Cortex of kidney (tissue), 1 donor: Measurements from ENCODE around the gene ZHX3.

ENCODE experiments used
- DNase-seq: peaks from one replicate; lab custom pipeline; 2025; lab: John Stamatoyannopoulos, UW

The ZHX3 gene, protein sequence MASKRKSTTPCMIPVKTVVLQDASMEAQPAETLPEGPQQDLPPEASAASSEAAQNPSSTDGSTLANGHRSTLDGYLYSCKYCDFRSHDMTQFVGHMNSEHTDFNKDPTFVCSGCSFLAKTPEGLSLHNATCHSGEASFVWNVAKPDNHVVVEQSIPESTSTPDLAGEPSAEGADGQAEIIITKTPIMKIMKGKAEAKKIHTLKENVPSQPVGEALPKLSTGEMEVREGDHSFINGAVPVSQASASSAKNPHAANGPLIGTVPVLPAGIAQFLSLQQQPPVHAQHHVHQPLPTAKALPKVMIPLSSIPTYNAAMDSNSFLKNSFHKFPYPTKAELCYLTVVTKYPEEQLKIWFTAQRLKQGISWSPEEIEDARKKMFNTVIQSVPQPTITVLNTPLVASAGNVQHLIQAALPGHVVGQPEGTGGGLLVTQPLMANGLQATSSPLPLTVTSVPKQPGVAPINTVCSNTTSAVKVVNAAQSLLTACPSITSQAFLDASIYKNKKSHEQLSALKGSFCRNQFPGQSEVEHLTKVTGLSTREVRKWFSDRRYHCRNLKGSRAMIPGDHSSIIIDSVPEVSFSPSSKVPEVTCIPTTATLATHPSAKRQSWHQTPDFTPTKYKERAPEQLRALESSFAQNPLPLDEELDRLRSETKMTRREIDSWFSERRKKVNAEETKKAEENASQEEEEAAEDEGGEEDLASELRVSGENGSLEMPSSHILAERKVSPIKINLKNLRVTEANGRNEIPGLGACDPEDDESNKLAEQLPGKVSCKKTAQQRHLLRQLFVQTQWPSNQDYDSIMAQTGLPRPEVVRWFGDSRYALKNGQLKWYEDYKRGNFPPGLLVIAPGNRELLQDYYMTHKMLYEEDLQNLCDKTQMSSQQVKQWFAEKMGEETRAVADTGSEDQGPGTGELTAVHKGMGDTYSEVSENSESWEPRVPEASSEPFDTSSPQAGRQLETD

DNA sequence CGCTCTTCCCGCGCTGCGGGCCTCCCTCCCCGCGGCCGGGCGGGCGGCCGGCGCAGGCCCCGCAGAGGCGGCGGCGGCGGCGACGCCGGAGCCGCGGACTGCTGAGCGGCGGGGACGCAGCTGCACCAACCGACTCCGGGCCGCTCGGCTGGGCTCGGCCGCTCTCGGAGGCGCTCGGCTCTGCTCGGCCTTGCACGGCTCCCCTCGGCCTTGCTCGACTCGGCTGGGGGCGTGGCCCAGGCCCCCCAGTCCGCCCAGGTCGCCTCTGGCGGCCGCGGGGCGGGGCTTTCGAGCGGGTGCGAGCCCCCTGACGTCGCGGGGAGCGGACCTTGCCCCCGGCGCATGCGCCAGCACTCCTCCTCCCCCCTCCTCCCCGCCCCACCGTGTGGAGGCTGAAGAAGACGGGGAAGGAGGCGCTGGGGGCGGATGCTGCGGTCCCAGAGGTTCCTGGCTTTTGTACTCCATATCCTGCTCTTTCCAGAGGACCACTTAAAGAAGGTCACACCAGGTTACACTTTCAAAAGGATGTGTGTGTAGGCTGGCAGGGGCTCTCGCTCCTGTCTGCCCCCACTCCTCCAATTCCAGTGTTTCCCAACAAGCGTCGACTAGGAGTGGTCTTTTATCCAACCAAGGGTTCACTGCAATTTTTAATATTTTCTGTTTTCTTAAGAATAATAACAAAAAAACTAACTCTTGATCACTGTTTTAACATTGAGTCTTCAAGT lies at the start of gene ZHX3:
Gene ZHX3 (minus strand): TSS at position 186 of the 725 bp plus-strand sequence. CDS start 112,815 bp downstream, outside the sequence.
- DNase-seq: peak; percentile 79

DNA sequence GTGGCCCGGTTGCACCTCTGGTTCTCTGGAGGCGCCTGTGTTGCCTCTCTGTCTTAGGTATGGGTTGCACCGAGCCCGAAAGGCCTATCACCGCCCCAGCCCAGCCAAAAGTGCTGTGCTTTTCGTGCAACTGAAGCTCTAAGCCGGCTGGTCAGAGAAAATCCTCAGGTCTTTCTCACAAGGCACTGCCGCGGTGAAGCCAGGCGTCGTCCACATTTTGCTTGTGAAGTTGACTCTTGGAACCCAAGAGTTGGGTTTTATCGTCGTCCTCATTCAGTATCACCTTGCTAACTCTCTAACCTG lies 49.8 kb upstream of the ZHX3 start:
- DNase-seq: no peak

DNA sequence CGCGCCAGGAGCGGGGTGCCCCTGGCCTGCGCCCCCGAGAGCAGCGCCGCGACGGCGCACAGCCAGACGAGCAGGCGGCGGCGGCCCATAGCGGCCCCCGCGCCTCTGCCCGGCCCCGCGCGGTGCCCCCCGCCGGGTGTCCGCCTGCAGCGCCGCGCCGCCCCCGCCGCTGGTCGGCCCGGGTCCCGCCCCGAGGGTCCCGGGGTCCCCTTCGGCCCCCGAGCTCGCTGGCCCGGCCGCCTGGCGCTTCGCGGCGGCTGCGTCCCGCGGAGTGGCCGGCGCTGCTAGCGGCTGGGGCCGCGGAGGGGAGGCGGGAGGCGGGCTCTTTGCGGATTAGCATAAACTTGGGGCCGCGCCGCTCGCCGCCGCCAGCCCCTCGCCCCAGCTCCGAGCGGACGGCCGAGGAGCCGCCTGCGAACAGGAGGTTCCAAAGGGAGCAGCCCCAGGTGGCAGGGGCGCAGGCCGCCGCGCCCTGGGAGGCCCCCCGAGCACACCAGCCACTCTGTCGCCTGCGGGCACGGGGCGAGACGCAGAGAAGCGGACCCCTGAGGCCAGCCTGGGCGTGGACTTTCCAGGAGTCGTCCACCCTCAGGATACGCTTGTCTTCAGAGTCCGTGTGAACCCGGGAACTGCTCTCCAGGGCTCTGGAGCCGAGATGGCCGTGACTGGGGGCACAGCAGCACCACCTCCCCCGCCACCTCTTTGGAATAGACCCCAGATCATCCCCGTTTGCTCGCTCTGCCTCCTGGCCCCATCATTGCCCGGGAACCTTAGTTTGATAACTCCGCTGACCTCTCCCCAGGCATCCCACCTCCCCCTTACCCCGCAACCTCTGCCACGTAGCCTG lies 49.2 kb upstream of the ZHX3 start, which contains the start of gene EMILIN3:
Gene EMILIN3 (minus strand): TSS at position 273 of the 847 bp plus-strand sequence. CDS start 184 bp downstream, at position 89.
- no peak for DNase-seq

GRCh38 chr20:41365777-41366545 lies 48.4 kb upstream of the ZHX3 start:
- DNase-seq: no peak

DNA sequence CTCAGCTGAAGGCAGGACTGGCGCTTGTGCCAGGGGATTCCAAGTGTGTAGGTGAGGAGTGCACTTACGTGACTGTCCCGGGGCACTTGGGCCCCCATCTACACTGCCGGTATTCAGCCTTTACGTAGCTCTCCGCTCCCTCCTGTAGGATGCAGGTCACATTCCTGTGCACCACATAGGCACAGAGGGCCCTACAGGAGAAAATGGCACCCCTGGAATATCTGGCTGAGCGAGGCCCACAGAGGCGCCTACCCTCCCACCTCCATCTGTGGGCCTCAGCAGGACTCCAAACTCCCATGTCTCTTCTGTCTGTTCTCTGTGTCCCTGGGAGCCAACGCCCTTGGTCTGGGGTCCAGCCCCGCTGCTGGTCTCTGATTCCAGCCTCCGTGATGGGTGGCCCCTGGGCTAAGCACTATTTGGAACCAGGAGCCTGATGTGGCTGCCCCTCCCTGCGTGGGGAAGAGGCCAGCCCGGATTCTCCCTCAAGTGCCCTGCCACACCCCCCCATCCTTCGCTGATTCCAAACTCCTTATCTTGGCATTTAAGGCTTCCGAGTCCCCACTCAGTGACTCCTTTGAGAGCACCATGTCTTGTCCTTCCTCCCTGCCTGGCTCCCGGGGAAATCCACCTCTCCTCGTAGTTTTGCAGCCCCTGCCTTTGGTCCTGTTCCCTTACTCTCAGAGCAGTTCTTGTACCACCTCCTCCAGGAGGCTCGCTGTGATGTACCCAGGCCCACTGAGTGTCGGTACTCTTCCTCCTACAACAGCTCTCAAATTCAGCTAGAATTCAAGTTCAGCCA lies 47.6 kb upstream of the ZHX3 start:
- no peak for DNase-seq

- no peak for DNase-seq
Measured at GRCh38 chr20:41364236-41364855, 46.8 kb upstream of the ZHX3 start.

DNA sequence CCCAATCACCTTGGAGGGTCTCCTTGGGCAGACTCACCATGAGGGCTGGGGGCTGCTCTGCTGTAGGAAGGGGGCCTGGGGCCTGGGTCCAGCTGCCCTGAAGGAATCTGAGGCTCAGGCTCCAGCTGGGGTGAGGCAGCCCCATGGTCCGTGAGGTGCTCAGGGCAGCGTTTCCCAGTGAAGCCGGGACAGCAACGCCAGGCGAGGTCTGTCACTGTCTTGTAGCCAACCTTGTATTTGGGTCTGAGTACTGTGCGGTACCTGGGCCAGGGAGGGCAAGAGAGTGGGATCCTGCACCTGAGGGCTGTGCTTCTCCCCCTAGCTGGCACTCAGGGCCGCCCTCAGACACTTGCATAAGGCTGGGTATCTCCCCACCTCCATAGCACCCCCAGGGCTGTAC lies 46.1 kb upstream of the ZHX3 start:
- no peak for DNase-seq

DNA sequence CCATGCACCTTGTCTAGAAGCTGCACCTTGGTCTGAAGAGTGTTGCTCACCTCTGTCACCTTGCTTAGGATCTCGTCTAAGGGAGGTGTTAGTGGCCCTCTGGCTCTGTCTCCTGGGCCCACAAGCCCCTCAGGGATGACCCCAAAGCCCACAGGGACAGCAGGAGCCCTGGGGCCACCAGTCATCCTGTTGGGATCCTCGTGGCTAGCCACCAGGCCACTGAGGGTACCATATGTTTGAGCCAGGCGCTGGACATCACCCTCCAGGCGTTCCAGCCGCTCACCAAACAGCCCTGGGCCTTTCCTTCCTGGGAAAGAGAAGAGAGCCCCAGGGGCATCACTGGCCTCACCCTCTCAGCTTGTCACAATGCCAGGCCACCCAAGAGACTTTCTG lies 45.2 kb upstream of the ZHX3 start:
- DNase-seq: no peak

GRCh38 chr20:41361757-41362747 lies 44.5 kb upstream of the ZHX3 start:
- DNase-seq: no peak

- no peak for DNase-seq
Measured at GRCh38 chr20:41360831-41361756, 43.6 kb upstream of the ZHX3 start.

GRCh38 chr20:41359541-41360011 lies 42.0 kb upstream of the ZHX3 start:
- DNase-seq: no peak

GRCh38 chr20:41358717-41359116 lies 41.2 kb upstream of the ZHX3 start:
- no peak for DNase-seq

GRCh38 chr20:41358230-41358629 lies 40.7 kb upstream of the ZHX3 start:
- DNase-seq: no peak

GRCh38 chr20:41357424-41358163 lies 40.1 kb upstream of the ZHX3 start:
- DNase-seq: no peak

GRCh38 chr20:41356951-41357350 lies 39.4 kb upstream of the ZHX3 start:
- DNase-seq: no peak

DNA sequence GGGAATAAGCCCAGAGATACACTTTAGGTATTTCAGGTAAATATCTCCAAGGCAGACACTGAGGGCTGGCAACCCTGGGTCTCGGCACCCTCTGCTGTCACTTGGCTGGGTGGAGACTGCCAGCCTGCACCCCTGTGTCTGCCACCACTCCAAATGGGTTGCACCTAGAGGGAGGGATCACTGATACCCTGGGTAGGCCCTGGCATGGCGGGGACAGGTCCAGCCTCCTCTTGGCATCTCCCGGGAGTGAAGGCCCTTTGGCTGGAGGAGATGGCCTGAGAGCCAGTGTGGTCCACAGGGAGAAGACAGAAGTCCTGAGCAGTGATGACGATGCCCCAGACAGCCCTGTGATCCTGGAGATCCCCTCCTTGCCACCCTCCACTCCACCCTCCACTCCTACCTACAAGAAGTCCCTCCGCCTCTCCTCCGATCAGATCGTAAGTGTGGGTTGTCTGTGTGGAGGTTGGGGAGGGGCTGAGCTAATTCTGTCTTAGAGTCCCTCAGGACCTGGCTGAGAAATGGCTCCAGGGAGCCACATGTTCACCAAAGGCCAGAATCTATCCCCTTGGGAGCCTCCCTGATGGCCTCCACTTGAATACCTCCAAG lies 38.2 kb upstream of the ZHX3 start:
- no peak for DNase-seq
